ENCODE measurements around the gene ZC3H7A.

- TF ChIP-seq HCFC1 (IDR thresholded peaks at IDR 0.05; ENCODE audit: low read depth, low read length), result no peak
- no peak for TF ChIP-seq EWSR1 (IDR thresholded peaks at IDR 0.05; ENCODE audit: borderline replicate concordance, low read depth, partially characterized antibody)
- no peak for TF ChIP-seq JUND (IDR thresholded peaks at IDR 0.05; ENCODE audit: borderline replicate concordance, low read depth, low read length)
- TF ChIP-seq JUND (tag; IDR thresholded peaks at IDR 0.05; ENCODE audit: borderline replicate concordance, low read depth, low read length), result no peak
Measured at GRCh38 chr16:11736903-11737302, 60.2 kb downstream of the ZC3H7A start.
